A549 (cell line): ENCODE measurements around the gene PLPP4. TPM values are rescaled to one million over a fixed set of nuclear protein-coding genes. Genes with fewer than 3 reads are reported as not detected.

Experiments used
- ATAC-seq, 2 experiments: fragments of 200-7000 bp in 1 of 2; fragments of >200 bp in 1 of 2; cut with Nextera tagmentation in 1 of 2; cut with Tn5 transposase in 1 of 2; 3 replicates each; pipeline versions ENCODE4 v1.8.0 to v1.9.1; 2018 to 2020; ENCODE audit warnings: mild to moderate bottlenecking in 1 of 2, moderate library complexity in 1 of 2
- CTCF ChIA-PET: fragments of 300-600 bp; sonication (Branson Sonifier 250); formaldehyde crosslinking; extraction: SDS; loops from one replicate; lab custom pipeline; 2021; ENCODE audit warnings: antibody characterized with exemption, inconsistent platforms; lab: Yijun Ruan, JAX
- POLR2A ChIA-PET: fragments of 350-600 bp; formaldehyde crosslinking; extraction: SDS; loops from one replicate; lab custom pipeline; 2021; ENCODE audit warnings: antibody characterized with exemption, inconsistent platforms; lab: Yijun Ruan, JAX
- DNase-seq, 2 experiments: peaks; one replicate each; pipeline versions ENCODE4 v3.0.0 to v3.0.0-alpha.2; 2011 to 2016; ENCODE audit warnings: low read depth in 1 of 2, low spot score in 1 of 2
- FAIRE-seq: peaks from 2 replicates; lab custom pipeline; 2011; peaks lifted over from hg19 to GRCh38; lab: Jason Lieb, UNC
- H3K27ac ChIP-seq, 2 experiments: fragments of >200 bp; sonication (Bioruptor Twin); formaldehyde crosslinking; 3 replicates each; pipeline ENCODE4 v1.5.1; 2016 to 2017
- H3K4me1 ChIP-seq: fragments of >200 bp; sonication (Bioruptor Twin); formaldehyde crosslinking; 3 replicates; pipeline ENCODE4 v1.6.1; 2016
- H3K4me2 ChIP-seq: fragments of >200 bp; sonication (Bioruptor Twin); formaldehyde crosslinking; 3 replicates; pipeline ENCODE4 v1.6.1; 2016
- H3K4me3 ChIP-seq: fragments of >200 bp; sonication (Bioruptor Twin); formaldehyde crosslinking; 3 replicates; pipeline ENCODE4 v1.5.1; 2016
- H3K9me3 ChIP-seq: fragments of >200 bp; sonication (Bioruptor Twin); formaldehyde crosslinking; 3 replicates; pipeline ENCODE4 v1.6.1; 2016
- CBX2 ChIP-seq: fragments of 200-600 bp; sonication (generic); IDR thresholded peaks from 2 replicates; pipeline ENCODE4 v1.6.1; 2016; ENCODE audit warnings: low read depth, mild to moderate bottlenecking, borderline replicate concordance
- CBX8 ChIP-seq: fragments of 200-600 bp; sonication (generic); IDR thresholded peaks from 2 replicates; pipeline ENCODE4 v1.6.1; 2016
- CHD2 ChIP-seq: fragments of 150-350 bp; IDR thresholded peaks from 2 replicates; pipeline ENCODE4 v1.6.1; 2014; ENCODE audit warnings: low read length; ENCODE audit not compliant: partially characterized antibody
- FOSB ChIP-seq: fragments of 250-450 bp; sonication (Bioruptor Pico); IDR thresholded peaks from 2 replicates; pipeline ENCODE4 v1.5.0; 2020; ENCODE audit warnings: mild to moderate bottlenecking, moderate library complexity
- FOXS1 ChIP-seq: fragments of 250-450 bp; sonication (Bioruptor Pico); IDR thresholded peaks from 2 replicates; pipeline ENCODE4 v1.5.0; 2020; ENCODE audit warnings: mild to moderate bottlenecking, moderate library complexity
- HEYL ChIP-seq: fragments of 250-450 bp; sonication (Bioruptor Pico); IDR thresholded peaks from 2 replicates; pipeline ENCODE4 v1.8.0; 2021; ENCODE audit warnings: mild to moderate bottlenecking, moderate library complexity
- HOXB13 ChIP-seq: fragments of 250-450 bp; sonication (Bioruptor Pico); IDR thresholded peaks from 2 replicates; pipeline ENCODE4 v1.5.0; 2020; ENCODE audit warnings: low read depth, mild to moderate bottlenecking, moderate library complexity
- JUNB ChIP-seq: fragments of >200 bp; sonication (Bioruptor Twin); formaldehyde crosslinking; IDR thresholded peaks from 2 replicates; pipeline ENCODE4 v1.6.1; 2016
- KDM5A ChIP-seq: fragments of 200-600 bp; sonication (generic); IDR thresholded peaks from 2 replicates; pipeline ENCODE4 v1.6.1; 2016; ENCODE audit warnings: antibody characterized with exemption, mild to moderate bottlenecking
- MAFK ChIP-seq: fragments of 450-650 bp; IDR thresholded peaks from 2 replicates; pipeline ENCODE4 v1.6.1; 2014; ENCODE audit not compliant: partially characterized antibody
- MYC ChIP-seq: IDR thresholded peaks from 2 replicates; pipeline ENCODE4 v1.6.1; 2012; ENCODE audit warnings: mild to moderate bottlenecking, inconsistent platforms, low read length, improper control_type of control experiment, borderline replicate concordance
- NPAS2 ChIP-seq: fragments of 250-450 bp; sonication (Bioruptor Pico); IDR thresholded peaks from 2 replicates; pipeline ENCODE4 v1.8.0; 2022; ENCODE audit warnings: mild to moderate bottlenecking, moderate library complexity, borderline replicate concordance
- NR3C1 ChIP-seq: fragments of >200 bp; sonication (Bioruptor Twin); formaldehyde crosslinking; IDR thresholded peaks from 3 replicates; pipeline ENCODE4 v1.6.1; 2017
- PHF8 ChIP-seq: fragments of 200-600 bp; sonication (generic); IDR thresholded peaks from 2 replicates; pipeline ENCODE4 v1.6.1; 2016; ENCODE audit warnings: low read depth, mild to moderate bottlenecking, antibody characterized with exemption, moderate library complexity, borderline replicate concordance
- RCOR1 ChIP-seq: fragments of 150-350 bp; IDR thresholded peaks from 2 replicates; pipeline ENCODE4 v1.6.1; 2014; ENCODE audit warnings: antibody characterized with exemption, low read length, low read depth
- RFX5 ChIP-seq: fragments of 450-650 bp; IDR thresholded peaks from 2 replicates; pipeline ENCODE4 v1.7.1; 2014; ENCODE audit warnings: antibody characterized with exemption, mild to moderate bottlenecking, moderate library complexity
- SMC3 ChIP-seq: fragments of >200 bp; sonication (Bioruptor Twin); formaldehyde crosslinking; IDR thresholded peaks from 3 replicates; pipeline ENCODE4 v1.6.1; 2018; ENCODE audit warnings: inconsistent platforms
- SREBF2 ChIP-seq: fragments of 450-650 bp; IDR thresholded peaks from 2 replicates; pipeline ENCODE4 v1.6.1; 2014; ENCODE audit warnings: mild to moderate bottlenecking, moderate library complexity
- ZC3H11A ChIP-seq: fragments of 450-650 bp; IDR thresholded peaks from 2 replicates; pipeline ENCODE4 v1.6.1; 2014; ENCODE audit warnings: antibody characterized with exemption, mild to moderate bottlenecking
- ZSCAN20 ChIP-seq: fragments of 250-450 bp; sonication (Bioruptor Pico); IDR thresholded peaks from 2 replicates; pipeline ENCODE4 v1.8.0; 2022; ENCODE audit warnings: mild to moderate bottlenecking, moderate library complexity
- WGBS: methylation state at CpG from one replicate; pipeline ENCODE4 v1.1.6; 2017; ENCODE audit errors: missing lambda C conversion rate; 5-methylcytosine and 5-hydroxymethylcytosine counted together
- polyA plus RNA-seq, 4 experiments: library from polyadenylated mRNA; depleted of rRNA in 3 of 4; stranded (reverse); fragments of >200 nt; fragmentation: RNase III in 1 of 4; extraction: RNeasy Plus Mini Kit Qiagen cat#74134 plus additional on column Dnase treatment in 1 of 4; gene quantifications; 2 replicates in 3 of 4; 3 replicates in 1 of 4; pipeline ENCODE4 v1.2.3, GENCODE V29; 2011 to 2017
- TF ChIP-seq, protein P1 (sequence below): fragments of 450-650 bp; IDR thresholded peaks from 2 replicates; pipeline ENCODE4 v1.6.1; 2014; ENCODE audit warnings: antibody characterized with exemption
- TF ChIP-seq, protein P2 (sequence below): fragments of 250-450 bp; sonication (Bioruptor Pico); IDR thresholded peaks from 2 replicates; pipeline ENCODE4 v1.5.0; 2021; ENCODE audit warnings: mild to moderate bottlenecking, moderate library complexity, borderline replicate concordance
- TF ChIP-seq, protein P3 (sequence below): fragments of >200 bp; sonication (Bioruptor Twin); formaldehyde crosslinking; IDR thresholded peaks from 2 replicates; pipeline ENCODE4 v1.6.1; 2016

The PLPP4 gene
- polyA plus RNA-seq, 2 of the 4 experiments (the other 2 are of a cell fraction) = not detected

DNA sequence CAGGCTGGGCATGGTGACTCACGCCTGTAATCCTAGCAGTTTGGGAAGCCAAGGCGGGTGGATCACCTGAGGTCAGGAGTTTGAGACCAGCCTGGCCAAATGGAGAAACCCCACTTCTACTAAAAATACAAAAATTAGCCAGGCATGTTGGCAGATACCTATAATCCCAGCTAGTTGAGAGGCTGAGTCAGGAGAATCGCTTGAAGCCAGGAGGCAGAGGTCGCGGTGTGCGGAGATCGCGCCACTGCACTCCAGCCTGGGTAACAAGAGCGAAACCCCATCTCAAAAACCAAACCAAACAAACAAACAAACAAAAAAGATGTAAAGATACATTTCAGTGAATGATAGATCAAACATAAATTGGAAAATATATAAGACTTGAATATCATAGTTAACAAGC lies 105.9 kb downstream of the PLPP4 start:
- Histone ChIP-seq H3K4me1 (no peaks in the 10 kb centered on the region), H3K27ac (no peak overlapping the region), H3K4me2 (no peak overlapping the region), H3K9me3 (no peaks in the 10 kb centered on the region), H3K4me3 (no peak overlapping the region)
- DNase-seq (no peak), ATAC-seq (no peak), FAIRE-seq (no peak)
- WGBS = 67% methylated on average over 9 of the region's 9 CpGs
- CTCF ChIA-PET = no interaction called here
- TF ChIP-seq CBX8 = no peak
- no peak for TF ChIP-seq NR3C1
- no peak for TF ChIP-seq PHF8
- TF ChIP-seq, protein P1, sequence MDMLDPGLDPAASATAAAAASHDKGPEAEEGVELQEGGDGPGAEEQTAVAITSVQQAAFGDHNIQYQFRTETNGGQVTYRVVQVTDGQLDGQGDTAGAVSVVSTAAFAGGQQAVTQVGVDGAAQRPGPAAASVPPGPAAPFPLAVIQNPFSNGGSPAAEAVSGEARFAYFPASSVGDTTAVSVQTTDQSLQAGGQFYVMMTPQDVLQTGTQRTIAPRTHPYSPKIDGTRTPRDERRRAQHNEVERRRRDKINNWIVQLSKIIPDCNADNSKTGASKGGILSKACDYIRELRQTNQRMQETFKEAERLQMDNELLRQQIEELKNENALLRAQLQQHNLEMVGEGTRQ = no peak
- no peak for TF ChIP-seq SREBF2
- no peak for TF ChIP-seq FOSB (CRISPR knock-in tag)
- POLR2A ChIA-PET = no interaction called here

- Histone ChIP-seq H3K4me2 (no peak overlapping the region), H3K9me3 (no peaks in the 10 kb centered on the region), H3K4me1 (no peaks in the 10 kb centered on the region), H3K27ac (no peak overlapping the region), H3K4me3 (no peak overlapping the region)
- POLR2A ChIA-PET = no interaction called here
- no peak for ATAC-seq
- no peak for TF ChIP-seq FOSB (CRISPR knock-in tag)
- TF ChIP-seq SMC3 = no peak
- TF ChIP-seq, protein P2, sequence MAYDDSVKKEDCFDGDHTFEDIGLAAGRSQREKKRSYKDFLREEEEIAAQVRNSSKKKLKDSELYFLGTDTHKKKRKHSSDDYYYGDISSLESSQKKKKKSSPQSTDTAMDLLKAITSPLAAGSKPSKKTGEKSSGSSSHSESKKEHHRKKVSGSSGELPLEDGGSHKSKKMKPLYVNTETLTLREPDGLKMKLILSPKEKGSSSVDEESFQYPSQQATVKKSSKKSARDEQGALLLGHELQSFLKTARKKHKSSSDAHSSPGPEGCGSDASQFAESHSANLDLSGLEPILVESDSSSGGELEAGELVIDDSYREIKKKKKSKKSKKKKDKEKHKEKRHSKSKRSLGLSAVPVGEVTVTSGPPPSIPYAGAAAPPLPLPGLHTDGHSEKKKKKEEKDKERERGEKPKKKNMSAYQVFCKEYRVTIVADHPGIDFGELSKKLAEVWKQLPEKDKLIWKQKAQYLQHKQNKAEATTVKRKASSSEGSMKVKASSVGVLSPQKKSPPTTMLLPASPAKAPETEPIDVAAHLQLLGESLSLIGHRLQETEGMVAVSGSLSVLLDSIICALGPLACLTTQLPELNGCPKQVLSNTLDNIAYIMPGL (CRISPR knock-in tag) = no peak
- TF ChIP-seq, protein P3, sequence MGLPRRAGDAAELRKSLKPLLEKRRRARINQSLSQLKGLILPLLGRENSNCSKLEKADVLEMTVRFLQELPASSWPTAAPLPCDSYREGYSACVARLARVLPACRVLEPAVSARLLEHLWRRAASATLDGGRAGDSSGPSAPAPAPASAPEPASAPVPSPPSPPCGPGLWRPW = no peak
- no peak for TF ChIP-seq CBX2
- no peak for TF ChIP-seq HOXB13 (CRISPR knock-in tag)
- TF ChIP-seq FOXS1 (CRISPR knock-in tag) = no peak
- no peak for TF ChIP-seq RFX5
- no peak for TF ChIP-seq SREBF2
- TF ChIP-seq CHD2 = no peak
- TF ChIP-seq KDM5A = no peak
- TF ChIP-seq JUNB = no peak
- TF ChIP-seq MYC = no peak
- TF ChIP-seq RCOR1 = no peak
- TF ChIP-seq ZSCAN20 (CRISPR knock-in tag) = no peak
- TF ChIP-seq ZC3H11A = no peak
- TF ChIP-seq MAFK = no peak
- WGBS = 4% methylated on average over 2 of the region's 2 CpGs
- no peak for DNase-seq
- no peak for FAIRE-seq
- CTCF ChIA-PET = no interaction called here
Observed at GRCh38 chr10:120570418-120570817, 113.4 kb downstream of the PLPP4 start.

- POLR2A ChIA-PET = no interaction called here
- H3K4me3 ChIP-seq = no peak overlapping the region
- CTCF ChIA-PET = interaction anchor here (1.0 kb wide), 1 partner anchor 45 kb away, joined by 3 read pairs; no protein-coding TSS in a partner anchor
- TF ChIP-seq NPAS2 (CRISPR knock-in tag) (no peak), PHF8 (no peak), CHD2 (no peak), HEYL (no peak), HOXB13 (CRISPR knock-in tag) (no peak)
- TF ChIP-seq, protein P3 = no peak
- TF ChIP-seq, all 56 proteins: peak for 0
- H3K4me1 ChIP-seq = no peaks in the 10 kb centered on the region
- H3K27ac ChIP-seq = no peak overlapping the region
- no peaks in the 10 kb centered on the region for H3K9me3 ChIP-seq
- H3K4me2 ChIP-seq = no peak overlapping the region
- ATAC-seq (no peak), FAIRE-seq (no peak), DNase-seq (no peak)
Observed at GRCh38 chr10:120571266-120571665, 114.2 kb downstream of the PLPP4 start.
